HUES64 (cell line): ENCODE measurements around the gene KATNAL1.
"Not testable (repeated sequence)": the region's sequence is repeated elsewhere in the genome, so short reads cannot be mapped to it uniquely, and the experiment has no call there.

Experiments
- H3K27ac ChIP-seq: 2 replicates; pipeline ENCODE4 v1.7.0; 2013; ENCODE audit warnings: low read depth, low read length, inconsistent platforms
- H3K27me3 ChIP-seq: 2 replicates; pipeline ENCODE4 v1.6.1; 2013; ENCODE audit warnings: mild to moderate bottlenecking, low read length; ENCODE audit not compliant: insufficient read depth
- H3K36me3 ChIP-seq: 2 replicates; pipeline ENCODE4 v1.6.1; 2013; ENCODE audit warnings: mild to moderate bottlenecking, low read length; ENCODE audit not compliant: insufficient read depth
- H3K4me1 ChIP-seq: 2 replicates; pipeline ENCODE4 v1.6.1; 2013; ENCODE audit warnings: mild to moderate bottlenecking, low read length, moderate library complexity; ENCODE audit not compliant: insufficient read depth
- H3K4me3 ChIP-seq: 2 replicates; pipeline ENCODE4 v1.5.1; 2013; ENCODE audit warnings: mild to moderate bottlenecking, low read length, moderate library complexity
- H3K9ac ChIP-seq: 2 replicates; pipeline ENCODE4 v1.6.1; 2013; ENCODE audit warnings: mild to moderate bottlenecking, low read depth, low read length
- H3K9me3 ChIP-seq: 2 replicates; pipeline ENCODE4 v1.6.1; 2013; ENCODE audit warnings: low read depth, low read length; ENCODE audit not compliant: insufficient read depth
- WGBS: fragments of 150-250, 120-280 bp; methylation state at CpG from one replicate; pipeline ENCODE4 v1.1.7; 2013; ENCODE audit warnings: missing lambda C conversion rate; 5-methylcytosine and 5-hydroxymethylcytosine counted together

The KATNAL1 gene

DNA sequence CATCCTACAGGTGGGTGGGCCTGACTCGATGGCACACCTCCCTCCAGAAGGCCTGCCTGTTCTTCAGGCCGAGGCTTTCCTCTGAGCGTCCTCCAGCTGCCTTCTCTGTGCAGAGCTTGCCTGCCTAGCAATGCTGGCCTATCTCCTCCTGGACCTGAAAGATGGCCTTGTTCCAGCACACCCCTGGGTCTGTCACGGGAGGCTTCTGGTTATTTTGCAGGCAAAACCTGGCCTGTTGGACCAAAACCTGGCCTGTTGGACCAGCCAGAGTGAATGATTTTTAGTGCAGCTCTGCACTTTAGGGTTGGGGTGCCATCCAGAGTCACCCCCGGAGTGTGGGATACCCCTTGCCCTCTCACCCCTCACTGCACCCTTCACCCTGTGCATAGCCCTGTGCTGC is 128.4 kb downstream of the KATNAL1 start:
- Histone ChIP-seq H3K4me1 (0 out of 2 replicates have a peak, but pooled peaks cover 3% of the 10 kb centered on the region), H3K36me3 (no peaks in the 10 kb centered on the region), H3K9me3 (no peaks in the 10 kb centered on the region), H3K9ac (no peak overlapping the region), H3K27ac (no peak overlapping the region), H3K27me3 (no peaks in the 10 kb centered on the region), H3K4me3 (no peak overlapping the region)
- 89% methylated on average over 5 of the region's 5 CpGs for WGBS

DNA sequence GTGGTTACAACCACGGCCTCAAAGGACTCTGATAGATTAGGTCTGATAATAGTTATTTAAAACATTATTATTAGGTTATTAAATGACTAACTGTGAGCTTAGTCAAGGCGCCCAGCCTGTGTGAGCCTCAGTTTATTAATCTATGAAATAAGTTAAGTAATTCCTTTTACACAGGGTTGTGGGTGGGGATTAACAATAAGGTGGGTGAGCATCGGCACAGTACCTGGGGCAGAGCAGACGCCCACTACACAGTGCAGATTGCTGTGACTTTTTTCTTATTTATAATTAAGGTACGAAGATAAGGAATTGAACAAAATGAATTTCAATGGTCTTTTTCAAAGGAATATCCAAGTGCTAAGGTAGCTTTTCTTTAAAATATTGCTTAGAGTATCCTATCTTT is 132.2 kb downstream of the KATNAL1 start:
- 93% methylated on average over 4 of the region's 5 CpGs for WGBS
- Histone ChIP-seq H3K9me3 (no peaks in the 10 kb centered on the region), H3K36me3 (no peaks in the 10 kb centered on the region)

DNA sequence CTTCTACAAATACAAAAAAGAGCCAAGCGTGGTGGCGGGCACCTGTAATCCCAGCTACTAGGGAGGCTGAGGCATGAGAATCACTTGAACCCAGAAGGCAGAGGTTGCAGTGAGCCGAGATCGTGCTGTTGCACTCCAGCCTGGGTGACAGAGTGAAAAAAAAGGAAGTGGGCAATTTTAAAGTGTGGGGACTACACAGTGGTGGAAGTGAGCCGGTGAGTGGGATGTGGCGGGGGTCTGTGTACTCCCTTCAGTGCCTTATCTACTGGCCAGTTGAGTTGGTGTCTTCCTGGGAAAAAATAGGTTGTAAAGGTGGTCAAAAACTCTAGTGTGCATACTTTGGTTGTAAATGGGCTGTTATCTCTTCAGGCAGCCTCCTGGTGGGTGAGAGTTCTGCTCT is 133.1 kb downstream of the KATNAL1 start:
- WGBS, result 77% methylated on average over 6 of the region's 6 CpGs
- H3K27ac ChIP-seq, result not testable (repeated sequence)

More for the DNA sequence above, 132.2 kb downstream of the KATNAL1 start:
- H3K9ac ChIP-seq, result no peak overlapping the region
- no peaks in the 10 kb centered on the region for H3K27me3 ChIP-seq
- no peak overlapping the region for H3K4me3 ChIP-seq
- peaks cover 10% of the 10 kb centered on the region; the same call in 1 of the 2 replicates for H3K4me1 ChIP-seq
- H3K27ac ChIP-seq, result no peak overlapping the region

DNA sequence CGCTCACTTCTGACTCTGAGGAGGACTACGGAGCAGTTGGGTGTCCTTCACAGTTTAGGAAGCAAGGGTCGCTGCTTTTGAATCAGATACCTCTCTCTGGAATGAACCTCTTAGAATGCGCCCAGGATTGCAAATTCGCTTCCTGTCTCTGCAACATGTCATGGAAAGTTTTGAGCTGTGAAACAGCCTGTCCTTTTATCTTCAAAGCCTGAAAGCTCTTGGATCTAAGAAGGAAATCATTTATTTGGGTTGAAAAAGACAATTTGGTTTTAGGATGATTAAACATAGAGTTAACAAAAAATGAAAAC is 134.1 kb downstream of the KATNAL1 start:
- no peak overlapping the region for H3K27ac ChIP-seq
- H3K9me3 ChIP-seq, result no peaks in the 10 kb centered on the region
- H3K27me3 ChIP-seq, result no peaks in the 10 kb centered on the region
- no peaks in the 10 kb centered on the region for H3K36me3 ChIP-seq
- H3K4me3 ChIP-seq, result no peak overlapping the region
- H3K4me1 ChIP-seq, result peaks cover 7% of the 10 kb centered on the region; the same call in 1 of the 2 replicates
- H3K9ac ChIP-seq, result no peak overlapping the region
- WGBS, result 85% methylated on average over 5 of the region's 5 CpGs

More for the DNA sequence above, 133.1 kb downstream of the KATNAL1 start:
- H3K9ac ChIP-seq, H3K36me3 ChIP-seq, H3K9me3 ChIP-seq, H3K27me3 ChIP-seq, H3K4me1 ChIP-seq, H3K4me3 ChIP-seq: not testable (repeated sequence)

DNA sequence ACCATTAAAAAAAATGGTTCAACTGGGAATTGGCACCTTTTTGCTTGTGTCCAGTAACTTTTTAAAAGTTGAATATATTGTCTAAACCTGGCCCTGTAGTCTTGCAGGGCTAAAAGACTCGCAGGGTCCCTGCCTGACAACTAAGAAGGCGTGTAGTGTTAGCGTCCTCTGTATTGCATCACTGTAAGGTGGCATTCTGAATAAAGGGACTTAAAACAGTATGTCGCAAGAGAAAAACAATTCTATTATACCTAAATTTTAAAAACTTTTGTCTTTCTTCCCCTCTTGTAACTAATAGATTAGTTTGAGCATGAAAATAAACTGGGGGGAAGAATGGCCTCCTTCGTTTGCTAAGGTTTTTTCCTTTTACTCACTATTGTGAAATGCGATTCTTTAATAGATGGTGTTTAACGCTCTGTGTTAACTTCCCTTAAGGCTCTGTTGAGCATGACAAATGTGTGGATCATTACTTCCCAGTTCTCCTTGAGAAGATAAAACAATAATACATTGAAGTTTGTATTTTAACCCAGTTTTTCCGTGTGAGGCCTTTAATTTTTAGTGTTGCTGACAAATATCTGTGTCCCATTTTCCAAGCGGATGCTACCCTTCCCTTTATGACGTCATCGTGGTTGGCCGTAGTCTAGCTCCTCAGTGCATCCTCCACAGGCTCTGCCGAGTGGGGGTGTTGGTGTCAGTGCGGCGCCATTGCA is 134.6 kb downstream of the KATNAL1 start:
- H3K36me3 ChIP-seq, result no peaks in the 10 kb centered on the region
- H3K9me3 ChIP-seq, result no peaks in the 10 kb centered on the region
- 88% methylated on average over 13 of the region's 15 CpGs for WGBS
- peaks cover 7% of the 10 kb centered on the region; the same call in 1 of the 2 replicates for H3K4me1 ChIP-seq
- no peak overlapping the region for H3K4me3 ChIP-seq
- H3K9ac ChIP-seq, result no peak overlapping the region
- H3K27ac ChIP-seq, result no peak overlapping the region
- H3K27me3 ChIP-seq, result no peaks in the 10 kb centered on the region

DNA sequence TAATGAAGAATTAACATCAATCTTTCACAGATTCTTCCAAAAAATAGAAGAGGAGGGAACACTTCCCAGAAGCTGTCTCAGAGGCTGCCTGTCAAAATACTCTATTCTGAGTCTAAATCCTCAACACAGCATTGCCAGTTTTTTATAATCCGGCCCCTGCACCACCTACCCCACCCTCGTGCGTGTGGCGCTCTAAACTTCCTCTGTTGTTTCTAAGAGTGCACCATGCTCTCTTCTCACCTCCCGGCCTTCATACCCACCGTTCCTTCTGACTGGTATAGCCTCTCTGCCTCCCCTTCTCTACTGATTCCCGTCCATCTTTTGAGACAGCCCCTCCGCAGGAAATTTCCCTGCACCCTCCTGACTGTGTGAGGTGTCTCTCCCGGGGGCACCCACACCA is 136.8 kb downstream of the KATNAL1 start:
- Histone ChIP-seq H3K9ac (no peak overlapping the region), H3K4me3 (no peak overlapping the region), H3K27ac (no peak overlapping the region), H3K27me3 (no peaks in the 10 kb centered on the region), H3K9me3 (no peaks in the 10 kb centered on the region), H3K4me1 (peaks cover 9% of the 10 kb centered on the region; the same call in 1 of the 2 replicates), H3K36me3 (no peaks in the 10 kb centered on the region)
- WGBS, result 81% methylated on average over 9 of the region's 9 CpGs

DNA sequence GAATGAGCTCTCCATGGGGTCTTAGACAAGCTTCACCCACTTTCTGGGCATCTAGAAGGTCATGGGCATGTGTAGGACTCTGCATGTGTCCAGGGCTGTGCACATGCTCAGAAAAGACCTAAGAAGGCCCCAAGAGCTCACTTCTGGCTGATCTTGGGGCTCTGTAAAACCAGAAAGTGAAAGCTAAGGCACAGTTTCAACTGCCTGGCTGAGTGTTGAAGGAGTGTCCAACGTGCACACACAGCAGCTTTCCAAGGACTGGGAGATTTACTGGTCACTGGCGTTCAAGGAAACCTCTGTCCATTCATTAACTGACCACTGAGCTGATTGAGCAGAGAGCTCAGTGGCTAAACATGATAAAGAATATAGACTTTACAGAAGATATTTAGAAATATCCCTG is 137.9 kb downstream of the KATNAL1 start:
- WGBS, result 88% methylated on average over 2 of the region's 2 CpGs
- no peaks in the 10 kb centered on the region for H3K36me3 ChIP-seq
- no peak overlapping the region for H3K9ac ChIP-seq
- H3K4me3 ChIP-seq, result no peak overlapping the region
- no peaks in the 10 kb centered on the region for H3K9me3 ChIP-seq
- no peaks in the 10 kb centered on the region for H3K27me3 ChIP-seq
- no peak overlapping the region for H3K27ac ChIP-seq
- peaks cover 16% of the 10 kb centered on the region; the same call in 1 of the 2 replicates for H3K4me1 ChIP-seq

DNA sequence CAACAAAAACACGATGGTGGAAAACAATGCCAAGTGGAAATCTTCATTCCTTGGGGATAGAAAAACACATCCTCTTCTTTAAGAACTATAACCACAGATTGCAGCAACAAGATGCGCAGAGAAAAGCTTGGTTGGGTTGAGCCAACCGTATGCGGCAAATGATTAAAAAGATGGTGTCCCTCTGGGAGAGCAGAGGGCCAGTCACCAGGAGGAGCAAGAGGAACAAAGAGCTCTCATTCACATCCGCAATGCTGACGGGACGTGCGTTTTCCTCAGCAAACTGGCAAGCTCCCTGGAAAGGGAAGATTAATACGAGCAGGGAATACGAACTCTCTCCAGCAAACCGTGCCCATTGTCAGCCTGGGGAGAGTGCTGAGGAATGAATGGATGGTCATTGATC is 141.6 kb downstream of the KATNAL1 start:
- Histone ChIP-seq H3K9me3 (no peaks in the 10 kb centered on the region), H3K4me3 (no peak overlapping the region), H3K36me3 (no peaks in the 10 kb centered on the region), H3K27ac (no peak overlapping the region), H3K4me1 (0 out of 2 replicates have a peak, but pooled peaks cover 8% of the 10 kb centered on the region), H3K27me3 (no peaks in the 10 kb centered on the region), H3K9ac (no peak overlapping the region)
- 77% methylated on average over 11 of the region's 11 CpGs for WGBS

DNA sequence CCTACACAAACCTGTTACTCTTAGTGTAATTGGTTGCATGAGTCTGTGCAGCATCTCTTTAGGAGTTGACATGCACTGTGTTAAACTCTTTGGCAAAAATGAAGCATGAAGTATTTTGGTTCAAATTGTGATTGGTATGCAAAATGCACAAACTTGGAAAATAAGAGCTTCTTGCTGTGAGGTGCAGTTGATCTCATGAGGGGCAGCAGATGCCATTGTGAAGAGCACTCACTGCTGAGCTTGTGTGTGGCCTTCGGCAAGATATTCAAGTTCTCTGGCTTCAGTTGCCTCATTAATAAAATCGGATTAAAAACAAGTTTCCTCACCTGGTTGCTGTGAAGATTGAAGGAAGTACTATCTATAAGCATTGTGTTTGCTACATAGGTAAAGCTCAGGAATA is 142.3 kb downstream of the KATNAL1 start:
- H3K36me3 ChIP-seq, result no peaks in the 10 kb centered on the region
- H3K4me1 ChIP-seq, result 0 out of 2 replicates have a peak, but pooled peaks cover 8% of the 10 kb centered on the region
- H3K9ac ChIP-seq, result no peak overlapping the region
- WGBS, result 90% methylated on average over 2 of the region's 2 CpGs
- H3K27me3 ChIP-seq, result no peaks in the 10 kb centered on the region
- no peak overlapping the region for H3K4me3 ChIP-seq
- no peaks in the 10 kb centered on the region for H3K9me3 ChIP-seq
- no peak overlapping the region for H3K27ac ChIP-seq

DNA sequence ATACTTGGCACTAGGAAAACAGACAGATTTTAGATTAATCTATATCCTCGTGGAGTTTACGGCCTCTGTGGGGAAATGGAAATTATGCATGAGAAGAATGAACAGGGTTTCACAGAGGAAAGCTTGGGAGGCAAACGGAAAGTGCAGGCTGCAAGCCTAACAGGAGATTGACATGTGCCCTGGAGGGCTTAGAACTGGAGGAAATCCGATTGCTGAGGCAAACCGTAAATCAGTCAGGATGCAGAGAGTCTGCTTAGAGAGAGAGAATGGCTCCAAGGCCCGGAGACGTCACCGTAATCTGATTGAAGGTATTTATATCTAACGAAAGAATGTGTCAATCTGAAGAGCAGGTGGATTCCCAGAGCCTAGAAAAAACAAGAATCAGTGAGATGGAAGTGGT is 143.2 kb downstream of the KATNAL1 start:
- WGBS, result 87% methylated on average over 9 of the region's 9 CpGs

DNA sequence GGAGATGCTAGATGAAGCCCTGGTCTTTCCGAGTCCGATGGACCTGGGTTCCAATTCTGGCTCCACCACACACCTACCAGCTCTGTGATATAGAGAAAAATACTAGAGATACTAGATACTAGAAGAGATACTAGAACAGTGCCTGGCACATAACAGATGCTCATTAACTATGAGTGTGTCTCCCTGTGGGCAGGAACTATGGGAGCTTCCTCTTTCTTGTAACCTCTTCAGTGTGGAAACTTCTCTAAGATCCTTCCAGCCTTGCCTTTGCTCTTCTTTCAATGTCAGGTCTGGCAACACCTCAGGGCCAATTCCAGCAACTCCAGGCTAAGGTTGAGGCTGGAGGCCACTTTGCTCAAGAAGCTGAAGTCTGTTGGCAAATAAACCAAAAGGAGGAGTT is 143.9 kb downstream of the KATNAL1 start:
- WGBS, result 94% methylated on average over 2 of the region's 2 CpGs
- H3K27me3 ChIP-seq, result no peaks in the 10 kb centered on the region
- H3K9me3 ChIP-seq, result no peaks in the 10 kb centered on the region
- no peak overlapping the region for H3K27ac ChIP-seq
- peaks cover 11% of the 10 kb centered on the region; the same call in 1 of the 2 replicates for H3K4me1 ChIP-seq
- H3K4me3 ChIP-seq, result no peak overlapping the region
- no peaks in the 10 kb centered on the region for H3K36me3 ChIP-seq
- no peak overlapping the region for H3K9ac ChIP-seq

More for the DNA sequence above, 143.2 kb downstream of the KATNAL1 start:
- H3K36me3 ChIP-seq, result no peaks in the 10 kb centered on the region
- H3K27me3 ChIP-seq, result no peaks in the 10 kb centered on the region
- no peak overlapping the region for H3K4me3 ChIP-seq
- H3K27ac ChIP-seq, result no peak overlapping the region
- no peak overlapping the region for H3K9ac ChIP-seq
- 0 out of 2 replicates have a peak, but pooled peaks cover 8% of the 10 kb centered on the region for H3K4me1 ChIP-seq
- H3K9me3 ChIP-seq, result no peaks in the 10 kb centered on the region

DNA sequence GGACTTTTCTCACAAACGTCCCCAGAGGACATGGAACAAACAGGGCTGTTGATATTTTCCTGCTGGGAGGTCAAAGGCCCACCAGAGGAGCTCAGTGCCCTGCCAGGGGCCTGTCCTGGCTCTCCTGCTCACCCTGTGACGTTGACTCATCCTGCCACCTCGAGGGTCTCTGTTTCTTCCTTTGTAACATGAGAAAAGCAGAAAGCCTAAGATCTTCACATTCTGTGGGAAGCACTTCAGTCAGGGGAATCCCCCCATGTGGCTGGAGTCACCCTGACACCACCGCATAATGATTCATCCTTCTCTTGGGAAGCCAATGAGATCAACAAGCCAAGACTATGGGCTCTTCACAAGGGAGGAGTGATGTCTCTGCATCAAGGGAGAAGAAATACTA is 147.9 kb downstream of the KATNAL1 start:
- Histone ChIP-seq H3K27me3 (no peaks in the 10 kb centered on the region), H3K4me1 (peaks cover 3% of the 10 kb centered on the region; the same call in 1 of the 2 replicates), H3K27ac (no peak overlapping the region), H3K9me3 (no peaks in the 10 kb centered on the region), H3K36me3 (no peaks in the 10 kb centered on the region), H3K9ac (no peak overlapping the region), H3K4me3 (no peak overlapping the region)
- 54% methylated on average over 4 of the region's 4 CpGs for WGBS
